Measurements from ENCODE around the gene SLAMF1. TPM values are rescaled to one million over a fixed set of nuclear protein-coding genes. Genes with fewer than 3 reads are reported as not detected.
"Not testable (repeated sequence)": the region's sequence is repeated elsewhere in the genome, so short reads cannot be mapped to it uniquely, and the experiment has no call there.

The SLAMF1 gene
- total RNA-seq, 2 experiments from 2014 or later, result 166 TPM

GRCh38 chr1:160665330-160666078 lies 18.7 kb upstream of the SLAMF1 start:
- intact Hi-C loops (cut with micrococcal nuclease), result loop anchor here (1.0 to 2.0 kb wide), 2 partner anchors 8 to 39 kb away; no protein-coding TSS in a partner anchor
- DNase-seq, result peak; percentile 69
- Mint-ChIP-seq H3K27ac (peak overlapping the region; percentile 94), H3K27me3 (no peaks in the 10 kb centered on the region), H3K4me3 (peak overlapping the region; percentile 68), H3K9me3 (peaks cover 13% of the 10 kb centered on the region), H3K4me1 (ENCODE audit: low read depth) (peaks cover 79% of the 10 kb centered on the region), H3K36me3 (peaks cover 14% of the 10 kb centered on the region)
- ChIA-PET CTCF (interaction anchor here (0.6 to 4.5 kb wide), 7 partner anchors 10 to 170 kb away, joined by 3 to 18 read pairs (median 4); no protein-coding TSS in a partner anchor), POLR2A (interaction anchor here (0.9 to 1.9 kb wide), 8 partner anchors 8 to 89 kb away, joined by 3 to 16 read pairs (median 3); partner anchors contain the start of gene SLAMF1)

GRCh38 chr1:160664573-160665051 lies 17.8 kb upstream of the SLAMF1 start:
- peaks cover 15% of the 10 kb centered on the region for H3K9me3 Mint-ChIP-seq
- H3K36me3 Mint-ChIP-seq, result peaks cover 18% of the 10 kb centered on the region
- H3K27me3 Mint-ChIP-seq, result no peaks in the 10 kb centered on the region
- peak; percentile 70 for DNase-seq
- CTCF ChIA-PET, result interaction anchor here (0.6 to 4.5 kb wide), 9 partner anchors 8 to 170 kb away, joined by 3 to 18 read pairs (median 4); no protein-coding TSS in a partner anchor
- intact Hi-C loops (cut with micrococcal nuclease), result loop anchor here (1.0 to 2.0 kb wide), 3 partner anchors 9 to 38 kb away; partner anchors contain the start of gene SLAMF1
- peak overlapping the region; percentile 40 for H3K4me3 Mint-ChIP-seq
- peak overlapping the region; percentile 94 for H3K27ac Mint-ChIP-seq
- POLR2A ChIA-PET, result interaction anchor here (1.0 to 1.9 kb wide), 7 partner anchors 9 to 88 kb away, joined by 3 to 16 read pairs (median 3); partner anchors contain the start of gene SLAMF1
- H3K4me1 Mint-ChIP-seq (ENCODE audit: low read depth), result peaks cover 80% of the 10 kb centered on the region

- H3K9me3 Mint-ChIP-seq, result peaks cover 7% of the 10 kb centered on the region
- no peaks in the 10 kb centered on the region for H3K27me3 Mint-ChIP-seq
- H3K36me3 Mint-ChIP-seq, result peaks cover 17% of the 10 kb centered on the region
- peak overlapping the region; percentile 53 for H3K27ac Mint-ChIP-seq
- no peak overlapping the region for H3K4me3 Mint-ChIP-seq
- no peak for DNase-seq
- ChIA-PET POLR2A (interaction anchor here (1.0 to 1.2 kb wide), 2 partner anchors 16 to 22 kb away, joined by 4 to 6 read pairs; partner anchors contain the start of gene SLAMF1), CTCF (interaction anchor here (1.0 to 4.5 kb wide), 4 partner anchors 9 to 44 kb away, joined by 3 to 15 read pairs (median 9); partner anchors contain the start of gene SLAMF1)
- peaks cover 77% of the 10 kb centered on the region for H3K4me1 Mint-ChIP-seq (ENCODE audit: low read depth)
- intact Hi-C loops (cut with micrococcal nuclease), result no loop called here
Measured at GRCh38 chr1:160662910-160663309, 16.1 kb upstream of the SLAMF1 start.

GRCh38 chr1:160659566-160659965 lies 12.7 kb upstream of the SLAMF1 start:
- H3K36me3 Mint-ChIP-seq, result peaks cover 15% of the 10 kb centered on the region
- H3K9me3 Mint-ChIP-seq, result peaks cover 7% of the 10 kb centered on the region
- no peak for DNase-seq
- ChIA-PET CTCF (interaction anchor here (1.5 kb wide), 1 partner anchor 16 kb away, joined by 7 read pairs; no protein-coding TSS in a partner anchor), POLR2A (no interaction called here)
- H3K27ac Mint-ChIP-seq, result no peak overlapping the region
- intact Hi-C loops (cut with micrococcal nuclease), result no loop called here
- H3K27me3 Mint-ChIP-seq, result no peaks in the 10 kb centered on the region
- H3K4me3 Mint-ChIP-seq, result no peak overlapping the region
- peaks cover 63% of the 10 kb centered on the region for H3K4me1 Mint-ChIP-seq (ENCODE audit: low read depth)

DNA sequence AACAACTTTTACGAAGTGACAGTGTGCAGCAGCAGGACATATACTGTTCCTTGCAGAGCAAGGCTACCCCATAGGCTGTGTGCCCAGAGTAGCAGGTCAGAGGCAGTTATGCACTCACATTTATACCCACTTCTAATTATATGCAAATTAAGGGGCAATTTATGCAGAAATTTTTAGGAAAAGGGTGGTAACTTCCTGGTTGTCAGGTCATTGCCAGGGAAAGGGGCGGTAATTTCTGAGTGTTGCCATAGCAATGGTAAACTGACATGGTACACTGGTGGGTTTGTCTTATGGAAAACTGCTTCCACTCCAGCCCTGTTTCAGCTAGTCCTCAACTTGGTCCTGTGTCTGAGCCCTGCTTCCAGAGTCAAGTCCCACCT lies 12.0 kb upstream of the SLAMF1 start:
- POLR2A ChIA-PET, result no interaction called here
- CTCF ChIA-PET, result interaction anchor here (1.2 kb wide), 1 partner anchor 16 kb away, joined by 3 read pairs; no protein-coding TSS in a partner anchor
- H3K36me3 Mint-ChIP-seq, result peaks cover 15% of the 10 kb centered on the region

DNA sequence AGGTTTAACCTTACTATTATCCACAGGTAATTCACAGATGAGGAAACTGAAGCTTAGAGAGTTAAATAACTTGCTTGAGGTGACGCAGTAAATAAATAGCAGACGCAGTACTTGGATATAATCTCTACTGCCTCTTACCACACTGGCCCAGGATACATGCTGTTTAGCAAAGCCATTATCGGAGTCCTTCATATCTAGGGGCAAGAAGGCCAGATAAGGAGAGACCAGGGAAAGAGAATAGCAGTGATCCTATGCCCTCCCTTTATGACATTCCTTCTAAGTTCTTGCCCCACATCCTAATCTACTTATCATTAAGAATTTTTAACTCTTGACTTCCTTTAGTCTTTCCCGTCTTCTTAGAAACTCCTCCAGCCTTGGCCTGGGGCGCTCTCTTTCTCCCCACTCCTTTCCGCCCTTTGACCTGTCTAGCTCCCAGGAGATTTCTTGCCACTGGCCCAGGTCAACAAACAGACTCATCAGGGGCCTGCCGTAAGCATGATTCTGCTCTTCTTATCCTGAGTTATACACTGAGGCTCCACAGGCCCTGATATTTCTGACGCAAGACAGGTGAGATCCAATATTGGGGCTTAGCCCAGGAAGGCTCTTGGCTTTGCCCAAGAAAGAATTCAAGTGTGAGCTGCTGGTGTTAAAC lies 11.4 kb upstream of the SLAMF1 start:
- peaks cover 15% of the 10 kb centered on the region for H3K36me3 Mint-ChIP-seq
- no peak for DNase-seq
- intact Hi-C loops (cut with micrococcal nuclease), result no loop called here
- H3K27me3 Mint-ChIP-seq, result no peaks in the 10 kb centered on the region
- ChIA-PET CTCF (interaction anchor here (1.2 kb wide), 1 partner anchor 17 kb away, joined by 3 read pairs; no protein-coding TSS in a partner anchor), POLR2A (interaction anchor here (0.9 kb wide), 1 partner anchor 83 kb away, joined by 3 read pairs; no protein-coding TSS in a partner anchor)
- no peak overlapping the region for H3K4me3 Mint-ChIP-seq
- peaks cover 51% of the 10 kb centered on the region for H3K4me1 Mint-ChIP-seq (ENCODE audit: low read depth)
- peak overlapping the region; percentile 21 for H3K27ac Mint-ChIP-seq
- H3K9me3 Mint-ChIP-seq, result peaks cover 7% of the 10 kb centered on the region

More for the DNA sequence above, 12.0 kb upstream of the SLAMF1 start:
- peak overlapping the region; percentile 21 for H3K27ac Mint-ChIP-seq
- peaks cover 56% of the 10 kb centered on the region for H3K4me1 Mint-ChIP-seq (ENCODE audit: low read depth)
- no peaks in the 10 kb centered on the region for H3K27me3 Mint-ChIP-seq
- no peak for DNase-seq
- H3K9me3 Mint-ChIP-seq, result peaks cover 7% of the 10 kb centered on the region
- H3K4me3 Mint-ChIP-seq, result no peak overlapping the region
- intact Hi-C loops (cut with micrococcal nuclease), result no loop called here

GRCh38 chr1:160657250-160657781 lies 10.5 kb upstream of the SLAMF1 start:
- Mint-ChIP-seq H3K27me3 (no peaks in the 10 kb centered on the region), H3K9me3 (peaks cover 7% of the 10 kb centered on the region), H3K4me3 (no peak overlapping the region), H3K4me1 (ENCODE audit: low read depth) (peaks cover 46% of the 10 kb centered on the region), H3K36me3 (peaks cover 15% of the 10 kb centered on the region), H3K27ac (peak overlapping the region; percentile 73)
- ChIA-PET CTCF (no interaction called here), POLR2A (no interaction called here)
- no peak for DNase-seq
- intact Hi-C loops (cut with micrococcal nuclease), result no loop called here

- Mint-ChIP-seq H3K36me3 (peaks cover 15% of the 10 kb centered on the region), H3K4me1 (ENCODE audit: low read depth) (peaks cover 45% of the 10 kb centered on the region), H3K9me3 (peaks cover 7% of the 10 kb centered on the region), H3K27ac (peak overlapping the region; percentile 73), H3K27me3 (no peaks in the 10 kb centered on the region), H3K4me3 (peak overlapping the region; percentile 5)
- intact Hi-C loops (cut with micrococcal nuclease), result loop anchor here (1.0 kb wide), 2 partner anchors 9 to 18 kb away; partner anchors contain the start of gene SLAMF1
- POLR2A ChIA-PET, result no interaction called here
- DNase-seq, result no peak
- CTCF ChIA-PET, result interaction anchor here (1.4 kb wide), 1 partner anchor 19 kb away, joined by 4 read pairs; no protein-coding TSS in a partner anchor
Measured at GRCh38 chr1:160656737-160657136, 9.9 kb upstream of the SLAMF1 start.

- no peaks in the 10 kb centered on the region for H3K27me3 Mint-ChIP-seq
- ChIA-PET CTCF (no interaction called here), POLR2A (no interaction called here)
- peaks cover 7% of the 10 kb centered on the region for H3K36me3 Mint-ChIP-seq
- no peak for DNase-seq
- no peak overlapping the region for H3K4me3 Mint-ChIP-seq
- intact Hi-C loops (cut with micrococcal nuclease), result no loop called here
- peaks cover 57% of the 10 kb centered on the region for H3K4me1 Mint-ChIP-seq (ENCODE audit: low read depth)
- no peaks in the 10 kb centered on the region for H3K9me3 Mint-ChIP-seq
- no peak overlapping the region for H3K27ac Mint-ChIP-seq
Measured at GRCh38 chr1:160653620-160654016, 6.8 kb upstream of the SLAMF1 start.

DNA sequence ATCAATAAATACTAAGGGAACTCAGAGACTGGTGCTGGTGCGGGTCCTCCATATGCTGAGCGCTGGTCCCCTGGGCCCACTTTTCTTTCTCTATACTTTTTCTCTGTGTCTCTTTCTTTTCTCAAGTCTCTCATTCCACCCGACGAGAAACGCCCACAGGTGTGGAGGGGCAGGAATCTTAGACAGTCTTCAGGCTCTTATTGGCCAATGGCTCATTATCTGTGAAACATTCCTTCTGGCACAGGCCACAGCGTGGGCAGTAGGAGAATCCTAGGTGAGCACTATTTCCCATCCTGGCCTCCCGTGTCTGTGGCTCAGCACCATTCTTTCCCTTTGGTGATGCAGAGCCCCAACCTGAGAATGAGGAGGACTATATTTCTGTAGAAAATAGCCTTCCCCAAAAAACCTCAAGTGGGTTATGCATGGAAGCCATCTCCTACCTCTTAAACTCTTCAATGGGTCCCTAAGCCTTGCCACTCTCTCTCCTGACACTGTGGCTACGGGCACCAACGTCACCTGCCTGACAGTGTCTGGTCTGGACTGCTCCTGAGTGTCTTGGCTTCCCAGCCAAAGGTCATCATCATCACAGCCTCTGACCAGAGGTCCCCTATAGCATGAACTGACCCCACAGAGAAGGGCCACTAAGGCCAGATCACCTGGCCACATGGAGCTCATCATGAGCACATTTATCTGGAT lies 6.2 kb upstream of the SLAMF1 start:
- POLR2A ChIA-PET, result no interaction called here
- no peak overlapping the region for H3K4me3 Mint-ChIP-seq
- H3K27ac Mint-ChIP-seq, result no peak overlapping the region

DNA sequence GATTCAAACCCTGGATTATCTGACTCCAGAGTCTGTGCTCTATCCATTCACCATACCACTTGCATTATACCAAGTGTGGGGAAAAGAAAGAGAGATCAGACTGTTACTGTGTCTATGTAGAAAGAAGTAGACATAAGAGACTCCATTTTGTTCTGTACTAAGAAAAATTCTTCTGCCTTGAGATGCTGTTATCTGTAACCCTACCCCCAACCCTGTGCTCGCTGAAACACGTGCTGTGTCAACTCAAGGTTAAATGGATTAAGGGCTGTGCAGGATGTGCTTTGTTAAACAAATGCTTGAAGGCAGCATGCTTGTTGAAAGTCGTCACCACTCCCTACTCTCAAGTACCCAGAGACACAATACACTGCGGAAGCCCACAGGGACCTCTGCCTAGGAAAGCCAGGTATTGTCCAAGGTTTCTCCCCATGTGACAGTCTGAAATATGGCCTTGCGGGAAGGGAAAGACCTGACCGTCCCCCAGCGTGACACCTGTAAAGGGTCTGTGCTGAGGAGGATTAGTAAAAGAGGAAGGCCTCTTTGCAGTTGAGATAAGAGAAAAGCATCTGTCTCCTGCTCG lies 5.3 kb upstream of the SLAMF1 start:
- peaks cover 61% of the 10 kb centered on the region for H3K4me1 Mint-ChIP-seq (ENCODE audit: low read depth)
- H3K27ac Mint-ChIP-seq; H3K4me3 Mint-ChIP-seq; DNase-seq; H3K27me3 Mint-ChIP-seq; H3K9me3 Mint-ChIP-seq; intact Hi-C loops (cut with micrococcal nuclease): not testable (repeated sequence)
- ChIA-PET POLR2A (interaction anchor here (1.1 kb wide), 1 partner anchor 20 kb away, joined by 4 read pairs; no protein-coding TSS in a partner anchor), CTCF (interaction anchor here (1.0 to 1.7 kb wide), 4 partner anchors 12 to 33 kb away, joined by 3 to 5 read pairs (median 3); no protein-coding TSS in a partner anchor)
- H3K36me3 Mint-ChIP-seq, result peaks cover 11% of the 10 kb centered on the region

More for the DNA sequence above, 6.2 kb upstream of the SLAMF1 start:
- Mint-ChIP-seq H3K4me1 (ENCODE audit: low read depth) (peaks cover 60% of the 10 kb centered on the region), H3K9me3 (no peaks in the 10 kb centered on the region), H3K36me3 (peaks cover 9% of the 10 kb centered on the region), H3K27me3 (no peaks in the 10 kb centered on the region)
- no peak for DNase-seq
- CTCF ChIA-PET, result no interaction called here
- intact Hi-C loops (cut with micrococcal nuclease), result no loop called here

Data from activated CD4-positive, alpha-beta memory T cell treated with anti-CD3 and anti-CD28 coated beads for 36 hours (primary cell).